Measurements from ENCODE around the gene ASB14.
"Not testable (repeated sequence)": the region's sequence is repeated elsewhere in the genome, so short reads cannot be mapped to it uniquely, and the experiment has no call there.

The ASB14 gene

DNA sequence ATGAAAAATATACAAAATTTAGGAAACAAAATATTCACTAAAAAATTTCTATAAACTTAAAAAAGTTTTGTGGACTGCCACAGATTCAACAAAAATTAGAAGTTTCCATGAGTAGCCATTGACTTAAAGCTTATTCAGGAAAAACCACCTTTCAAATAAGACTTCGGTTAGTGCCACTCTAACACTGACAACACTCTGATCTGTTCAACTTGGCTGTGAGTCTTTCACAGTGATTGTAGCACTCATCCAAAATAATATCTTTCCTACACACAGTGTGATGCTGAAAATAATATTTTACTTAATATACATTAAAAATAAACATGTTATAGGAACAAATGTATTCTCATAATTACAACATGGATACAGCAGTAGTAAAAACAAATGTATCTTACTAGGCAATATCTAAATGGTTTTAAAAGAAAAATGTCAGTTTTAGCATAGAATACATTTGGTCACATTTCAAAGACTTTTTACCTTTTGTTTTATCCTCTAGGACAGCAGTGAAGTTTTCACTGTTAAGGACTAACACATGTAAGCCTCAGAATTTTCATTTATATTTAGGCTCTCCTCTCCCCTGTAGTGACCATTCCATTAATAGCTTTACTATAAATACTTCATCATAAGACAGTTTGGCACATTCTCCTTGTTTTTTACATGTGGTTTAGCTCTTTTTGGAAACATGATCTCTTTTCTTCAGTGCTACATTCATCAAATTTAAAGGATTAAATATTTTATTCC, at the start of gene ASB14:
Gene ASB14, minus strand, starts transcription at position 527 of the 738 bp plus-strand sequence. CDS start 652 bp downstream, outside the sequence.
- DNase-seq (ENCODE audit: low read depth in 1 of 2, low spot score in 1 of 2) = no peak

DNA sequence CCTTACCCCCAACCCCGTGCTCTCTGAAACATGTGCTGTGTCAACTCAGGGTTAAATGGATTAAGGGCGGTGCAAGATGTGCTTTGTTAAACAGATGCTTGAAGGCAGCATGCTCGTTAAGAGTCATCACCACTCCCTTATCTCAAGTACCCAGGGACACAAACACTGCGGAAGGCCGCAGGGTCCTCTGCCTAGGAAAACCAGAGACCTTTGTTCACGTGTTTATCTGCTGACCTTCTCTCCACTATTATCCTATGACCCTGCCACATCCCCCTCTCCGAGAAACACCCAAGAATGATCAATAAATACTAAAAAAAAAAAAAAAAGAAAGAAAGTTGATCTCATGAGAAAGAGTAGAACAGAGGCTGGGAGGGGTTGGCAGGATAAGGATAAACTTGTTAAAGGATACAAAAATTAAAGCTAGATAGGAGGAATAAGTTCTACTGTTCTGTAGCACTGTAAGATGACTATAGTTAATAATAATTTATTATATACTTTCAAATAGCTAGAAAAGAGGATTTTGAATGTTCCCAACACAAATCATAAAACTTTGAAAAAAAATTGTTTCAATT, 46.7 kb upstream of the ASB14 start:
- DNase-seq (ENCODE audit: low read depth in 1 of 2, low spot score in 1 of 2) = not testable (repeated sequence)

DNA sequence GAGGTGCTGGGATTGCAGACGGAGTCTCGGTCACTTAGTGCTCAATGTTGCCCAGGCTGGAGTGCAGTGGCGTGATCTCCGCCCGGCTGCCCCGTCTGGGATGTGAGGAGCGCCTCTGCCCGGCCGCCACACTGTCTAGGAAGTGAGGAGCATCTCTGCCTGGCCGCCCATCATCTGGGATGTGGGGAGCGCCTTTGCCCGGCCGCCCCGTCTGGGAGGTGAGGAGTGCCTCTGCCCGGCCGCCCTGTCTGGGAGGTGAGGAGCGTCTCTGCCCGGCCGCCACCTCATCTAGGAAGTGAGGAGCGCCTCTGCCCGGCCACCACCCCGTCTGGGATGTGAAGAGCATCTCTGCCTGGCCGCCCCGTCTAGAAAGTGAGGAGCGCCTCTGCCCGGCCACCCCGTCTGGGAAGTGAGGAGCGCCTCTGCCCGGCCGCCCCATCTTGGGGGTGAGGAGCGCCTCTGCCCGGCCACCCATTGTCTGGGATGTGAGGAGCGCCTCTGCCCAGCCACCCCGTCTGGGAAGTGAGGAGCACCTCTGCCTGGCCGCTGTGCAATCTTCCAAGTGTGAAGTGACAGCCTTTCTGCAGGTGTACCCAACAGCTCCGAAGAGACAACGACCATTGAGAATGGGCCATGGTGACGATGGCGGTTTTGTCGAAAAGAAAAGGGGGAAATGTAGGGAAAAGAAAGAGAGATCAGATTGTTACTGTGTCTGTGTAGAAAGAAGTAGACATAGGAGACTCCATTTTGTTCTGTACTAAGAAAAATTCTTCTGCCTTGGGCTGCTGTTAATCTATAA, 46.0 kb upstream of the ASB14 start:
- DNase-seq (ENCODE audit: low read depth in 1 of 2, low spot score in 1 of 2) = not testable (repeated sequence)

DNA sequence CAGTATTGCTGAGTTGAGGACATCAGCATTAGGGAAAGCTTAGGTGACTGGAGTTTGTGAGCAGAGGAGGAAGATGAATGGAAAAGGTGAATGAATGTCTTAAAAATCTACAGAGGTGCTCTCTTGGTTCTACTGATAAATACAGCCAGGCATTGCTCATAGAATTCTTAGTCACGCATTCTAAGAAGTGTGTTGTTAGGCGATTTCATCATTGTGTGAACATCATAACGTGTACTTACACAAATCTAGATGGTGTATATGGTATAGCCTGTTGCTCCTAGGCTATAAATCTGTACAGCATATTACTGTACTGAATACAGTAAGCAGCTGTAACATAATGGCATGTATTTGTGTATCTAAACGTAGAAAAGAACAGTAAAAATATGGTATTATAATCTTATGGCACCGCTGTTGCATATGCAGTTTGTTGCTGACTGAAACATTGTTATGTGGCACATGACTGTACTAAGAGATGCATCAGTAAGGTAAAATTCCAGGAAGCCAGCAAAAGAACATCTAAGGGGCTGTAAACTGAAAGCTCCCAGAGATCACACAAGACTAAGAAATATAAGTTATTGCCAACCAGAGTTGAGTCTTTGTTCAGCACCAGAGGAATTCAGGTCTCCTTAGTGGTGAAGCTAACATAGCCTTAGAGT, 42.9 kb upstream of the ASB14 start:
- DNase-seq (ENCODE audit: low read depth in 1 of 2, low spot score in 1 of 2) = no peak

DNA sequence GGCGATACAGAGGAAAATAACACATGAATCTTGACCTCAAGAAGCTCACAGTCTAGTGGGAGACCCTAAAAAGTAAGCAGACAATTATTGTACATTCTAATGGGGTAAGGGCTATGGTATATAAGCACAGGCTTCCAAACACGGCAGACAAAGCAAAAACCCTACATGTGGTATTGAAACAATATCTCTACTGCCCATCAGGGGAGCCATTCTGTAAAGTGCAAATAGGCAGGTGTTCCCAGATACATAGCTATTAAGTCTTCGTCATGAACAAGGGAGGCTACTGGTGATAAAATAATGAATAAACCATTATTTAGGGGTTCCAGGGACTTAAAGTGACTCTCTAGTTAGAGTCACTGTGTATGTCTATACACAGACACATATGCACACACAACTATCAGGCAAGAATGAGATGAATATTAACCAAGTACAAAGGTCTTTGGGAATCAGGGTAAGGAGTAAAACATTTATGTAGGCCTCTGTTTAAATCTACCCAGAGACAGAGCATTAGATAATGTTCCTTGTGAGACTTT, 38.7 kb upstream of the ASB14 start:
- DNase-seq (ENCODE audit: low read depth in 1 of 2, low spot score in 1 of 2) = no peak

DNA sequence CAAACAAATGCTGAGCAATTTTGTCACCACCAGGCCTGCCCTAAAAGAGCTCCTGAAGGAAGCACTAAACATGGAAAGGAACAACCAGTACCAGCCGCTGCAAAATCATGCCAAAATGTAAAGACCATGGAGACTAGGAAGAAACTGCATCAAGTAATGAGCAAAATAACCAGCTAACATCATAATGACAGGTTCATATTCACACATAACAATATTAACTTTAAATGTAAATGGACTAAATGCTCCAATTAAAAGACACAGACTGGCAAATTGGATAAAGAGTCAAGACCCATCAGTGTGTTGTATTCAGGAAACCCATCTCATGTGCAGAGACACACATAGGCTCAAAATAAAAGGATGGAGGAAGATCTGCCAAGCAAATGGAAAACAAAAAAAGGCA, 34.0 kb upstream of the ASB14 start:
- DNase-seq (ENCODE audit: low read depth in 1 of 2, low spot score in 1 of 2) = not testable (repeated sequence)

DNA sequence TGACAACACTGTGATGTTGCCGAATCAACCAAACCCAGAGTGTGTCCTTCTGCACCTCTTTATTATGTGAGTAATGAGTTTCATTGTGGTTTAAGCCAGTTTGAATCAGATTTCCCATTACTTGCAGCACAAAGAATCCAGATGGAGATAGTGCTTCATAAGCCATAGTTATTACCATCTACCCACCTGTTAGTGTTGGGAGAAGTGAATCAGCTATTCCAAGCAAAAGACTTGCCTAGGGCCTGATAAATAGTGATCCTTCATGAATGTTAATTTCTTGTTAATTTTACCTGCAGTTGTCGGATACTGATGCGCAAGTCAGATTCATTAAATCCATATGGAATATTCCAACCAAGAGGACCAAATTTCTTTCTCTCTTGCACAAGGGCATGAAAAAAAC, 21.7 kb upstream of the ASB14 start:
- no peak for DNase-seq (ENCODE audit: low read depth in 1 of 2, low spot score in 1 of 2)

DNA sequence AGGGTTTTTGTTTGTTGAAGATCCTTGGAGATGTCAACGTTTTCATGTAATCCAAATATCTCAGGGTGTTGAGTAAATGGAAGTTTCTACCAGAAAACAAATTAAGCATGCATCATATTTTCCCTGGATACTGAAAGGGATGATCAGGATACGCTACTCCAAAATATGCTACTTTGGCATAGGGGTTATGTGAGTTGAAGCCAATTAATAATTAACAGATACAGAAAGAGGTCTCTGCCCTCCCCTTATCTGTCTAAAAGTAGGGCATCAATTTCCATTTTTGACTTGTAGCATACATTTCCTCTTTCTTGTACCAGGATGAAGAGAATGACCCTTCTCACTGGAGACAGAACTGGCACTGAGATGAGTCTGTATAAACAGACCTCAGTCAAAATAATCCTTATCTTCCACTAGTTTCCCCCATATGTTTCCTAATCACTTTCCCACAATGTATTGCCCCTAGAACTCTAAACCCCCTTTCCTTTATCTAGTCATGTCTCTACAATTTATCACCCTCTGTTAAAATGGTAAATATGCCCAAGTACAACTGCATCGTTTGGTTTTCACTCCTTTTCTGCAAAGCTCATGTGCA, 17.4 kb upstream of the ASB14 start:
- no peak for DNase-seq (ENCODE audit: low read depth in 1 of 2, low spot score in 1 of 2)

DNA sequence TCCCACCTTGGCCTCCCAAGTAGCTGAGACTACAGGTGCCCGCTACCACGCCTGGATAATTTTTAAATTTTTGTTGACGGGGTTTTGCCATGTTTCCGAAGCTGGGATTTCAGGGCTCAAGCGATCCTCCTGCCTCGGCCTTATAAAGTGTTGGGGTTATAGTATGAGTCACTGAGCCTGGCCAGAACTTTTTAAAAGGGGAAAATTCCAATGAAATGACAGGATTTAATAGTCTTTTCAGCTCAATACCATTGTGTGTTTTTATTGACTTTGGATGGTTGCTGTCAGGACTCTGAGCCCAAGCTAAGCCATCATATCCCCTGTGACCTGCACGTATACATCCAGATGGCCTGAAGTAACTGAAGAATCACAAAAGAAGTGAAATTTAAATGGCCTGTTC, 11.0 kb upstream of the ASB14 start:
- not testable (repeated sequence) for DNase-seq (ENCODE audit: low read depth in 1 of 2, low spot score in 1 of 2)

DNA sequence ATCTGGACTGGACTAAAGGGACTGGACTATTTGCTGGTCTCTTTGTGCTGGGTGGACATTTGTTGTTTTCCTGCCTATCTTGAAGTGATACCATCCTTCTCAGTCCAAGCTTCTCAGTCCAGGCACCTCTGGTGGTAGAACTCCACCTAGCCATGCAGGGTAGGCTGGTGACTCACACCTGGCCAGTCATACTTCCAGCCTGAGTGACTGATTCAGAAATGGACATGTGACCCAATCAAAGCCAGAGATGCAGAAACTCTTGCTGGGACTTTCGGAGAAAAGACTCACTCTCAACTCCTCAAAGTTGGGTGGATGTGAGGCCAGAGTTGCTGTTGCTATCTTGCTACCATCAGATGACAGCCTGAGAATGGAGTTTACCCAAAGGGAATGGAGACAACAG, 5.6 kb upstream of the ASB14 start:
- no peak for DNase-seq (ENCODE audit: low read depth in 1 of 2, low spot score in 1 of 2)

DNA sequence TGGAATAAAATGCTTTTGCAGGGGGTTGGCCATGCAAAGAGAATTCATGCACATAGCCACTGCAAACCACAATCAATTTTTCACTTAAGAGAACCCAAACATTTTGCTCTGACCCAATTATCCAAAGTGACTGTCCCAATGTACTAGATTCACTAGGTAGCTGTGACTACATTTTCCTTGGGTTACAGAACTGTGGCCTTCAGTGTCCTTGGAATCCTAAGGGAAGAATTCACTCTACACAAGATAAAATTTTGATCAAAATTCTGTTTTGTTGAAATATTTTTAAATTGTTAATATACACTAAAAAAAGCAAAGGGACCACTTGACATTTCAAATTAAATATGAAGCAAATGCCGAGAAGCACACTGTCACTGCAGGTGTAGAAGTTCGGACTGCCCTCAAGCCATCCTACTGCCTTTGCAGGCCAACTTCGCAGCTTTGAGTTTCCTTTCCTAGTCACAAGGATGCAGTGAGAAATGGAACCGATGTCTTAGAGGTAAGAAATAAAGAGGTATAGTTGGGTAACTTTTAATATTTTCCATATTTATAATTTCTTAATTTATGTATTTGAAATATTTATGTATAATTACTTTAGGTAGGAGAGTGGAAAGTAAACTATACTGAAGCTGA, 527 bp upstream of the ASB14 start:
- no peak for DNase-seq (ENCODE audit: low read depth in 1 of 2, low spot score in 1 of 2)

DNA sequence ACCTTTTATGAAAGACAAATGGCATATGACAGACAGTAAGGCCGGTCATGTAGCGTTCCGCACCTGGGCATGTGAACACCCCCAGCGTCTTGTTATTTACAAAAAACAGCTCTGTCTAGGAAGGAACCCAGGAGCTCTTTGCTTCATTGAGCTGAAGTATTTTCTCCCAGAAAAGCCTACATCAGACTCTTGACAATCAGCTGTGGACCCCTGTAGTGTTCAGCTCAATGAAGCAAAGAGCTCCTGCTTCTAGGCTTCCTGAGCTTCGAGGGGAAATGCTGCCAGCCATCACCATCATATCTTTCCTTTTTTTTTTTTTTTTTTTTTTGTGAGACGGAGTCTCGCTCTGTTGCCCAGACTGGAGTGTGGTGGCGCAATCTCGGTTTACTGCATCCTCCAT, 4.1 kb downstream of the ASB14 start:
- DNase-seq (ENCODE audit: low read depth in 1 of 2, low spot score in 1 of 2) = no peak

DNA sequence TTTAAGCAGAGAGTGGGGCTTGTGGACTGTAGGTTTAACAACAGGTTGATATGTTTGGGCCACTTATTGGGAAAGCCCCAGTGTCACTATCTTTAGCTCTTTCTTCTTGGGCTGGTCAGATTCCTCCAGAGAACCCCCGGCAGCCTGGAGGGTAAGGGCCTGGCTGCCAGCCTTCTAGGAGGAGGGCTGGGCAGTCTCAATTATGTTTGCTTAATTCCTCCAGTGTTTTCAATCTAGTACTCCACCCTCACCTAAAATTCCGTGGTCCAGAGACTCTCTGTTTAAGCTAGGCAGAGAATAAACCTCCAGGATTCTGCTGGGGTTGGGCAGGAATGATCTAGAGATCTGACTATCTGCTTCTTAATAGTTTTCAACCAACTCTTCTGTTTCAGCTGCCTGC, 5.3 kb downstream of the ASB14 start:
- no peak for DNase-seq (ENCODE audit: low read depth in 1 of 2, low spot score in 1 of 2)

DNA sequence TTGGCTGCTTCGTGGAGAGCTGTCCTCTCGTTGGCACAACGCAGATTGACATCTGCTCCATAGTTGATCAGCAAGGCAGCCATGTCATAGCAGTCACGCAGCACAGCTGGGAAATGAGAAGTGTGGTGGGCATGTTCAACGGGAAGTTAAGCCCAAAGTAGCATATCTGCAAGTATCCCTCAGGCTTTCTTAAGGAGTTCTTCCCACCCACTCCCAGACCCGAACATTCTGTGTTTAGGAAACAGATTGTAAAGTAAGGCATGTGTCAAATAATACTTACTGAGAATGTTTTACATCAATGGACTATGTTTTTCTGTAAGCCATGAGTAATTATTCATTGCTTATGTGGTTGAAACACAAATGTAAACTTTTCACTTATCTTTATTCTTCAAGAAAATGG, 9.2 kb downstream of the ASB14 start:
- DNase-seq (ENCODE audit: low read depth in 1 of 2, low spot score in 1 of 2) = no peak

DNA sequence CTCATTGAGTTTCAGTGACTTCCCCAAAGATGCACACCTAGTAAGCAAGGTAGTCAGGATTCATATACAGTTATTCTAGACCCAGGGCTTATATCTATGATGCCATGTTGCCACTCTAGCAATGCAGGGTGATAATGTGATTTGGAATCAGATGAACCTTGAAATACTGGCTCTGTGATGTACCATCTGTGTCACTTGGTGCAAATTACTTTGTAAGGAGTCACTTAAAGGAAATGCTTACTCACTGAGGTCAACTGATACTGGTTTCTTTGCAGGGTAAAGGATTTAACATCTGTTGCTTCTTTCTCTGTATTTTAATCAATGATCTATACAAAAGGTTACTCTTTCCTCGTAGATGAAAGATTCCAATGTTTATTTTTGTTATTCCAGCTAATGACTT, 10.8 kb downstream of the ASB14 start:
- no peak for DNase-seq (ENCODE audit: low read depth in 1 of 2, low spot score in 1 of 2)

DNA sequence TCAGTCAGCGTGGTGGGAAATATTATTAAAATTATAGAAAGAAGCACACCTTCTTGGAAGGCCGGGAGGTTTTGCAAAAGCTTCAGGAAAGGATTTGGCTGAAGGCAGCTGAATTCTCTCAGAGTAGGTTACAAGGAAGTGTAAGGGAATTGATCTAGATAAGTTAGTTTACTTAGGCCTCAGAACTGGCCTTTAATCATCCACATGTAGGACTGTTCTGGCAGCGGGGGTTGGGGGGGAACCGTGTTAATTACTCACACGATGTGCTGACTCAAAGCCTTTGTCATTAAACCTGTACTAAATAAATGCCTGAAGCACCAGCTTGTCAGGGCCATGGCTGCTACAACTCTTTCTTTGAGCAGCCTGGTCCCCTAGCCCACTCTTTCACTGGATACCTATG, 12.8 kb downstream of the ASB14 start:
- DNase-seq (ENCODE audit: low read depth in 1 of 2, low spot score in 1 of 2) = no peak

DNA sequence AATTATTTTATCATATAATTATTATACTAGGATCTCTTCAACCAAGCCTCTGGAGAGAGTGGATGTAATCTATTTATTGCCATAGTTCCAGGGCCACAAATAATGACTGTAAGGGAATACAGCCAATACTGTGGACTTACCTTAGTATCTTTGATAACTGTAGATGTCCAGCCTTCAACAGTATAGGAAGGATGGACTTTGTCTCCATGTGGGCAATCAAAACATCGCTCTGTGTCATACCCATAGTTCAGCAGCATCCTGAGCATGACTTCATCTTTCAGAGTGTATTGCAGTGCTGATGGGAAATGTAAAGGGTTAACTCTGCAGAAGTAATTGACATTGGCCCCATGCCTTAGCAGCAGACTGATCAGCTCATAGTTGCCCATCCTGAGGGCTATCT, 14.2 kb downstream of the ASB14 start:
- no peak for DNase-seq (ENCODE audit: low read depth in 1 of 2, low spot score in 1 of 2)

DNA sequence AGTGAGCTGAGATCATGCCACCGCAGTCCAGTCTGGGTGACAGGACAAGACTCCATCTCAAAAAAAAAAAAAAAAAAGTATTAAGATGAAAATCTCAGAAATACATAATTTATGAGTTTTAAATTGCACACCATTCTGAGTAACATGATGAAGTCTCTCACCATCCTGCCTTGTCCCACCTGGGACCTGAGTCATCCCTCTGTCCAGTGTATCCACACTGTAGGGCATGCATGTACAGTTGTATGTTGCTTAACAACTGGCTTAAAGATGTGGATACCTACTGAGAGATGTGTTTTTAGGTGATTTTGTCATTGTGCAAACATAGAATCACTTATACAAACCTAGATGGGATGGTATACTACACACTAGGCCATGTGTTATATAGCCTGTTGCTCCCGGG, 17.1 kb downstream of the ASB14 start:
- DNase-seq (ENCODE audit: low read depth in 1 of 2, low spot score in 1 of 2) = no peak

DNA sequence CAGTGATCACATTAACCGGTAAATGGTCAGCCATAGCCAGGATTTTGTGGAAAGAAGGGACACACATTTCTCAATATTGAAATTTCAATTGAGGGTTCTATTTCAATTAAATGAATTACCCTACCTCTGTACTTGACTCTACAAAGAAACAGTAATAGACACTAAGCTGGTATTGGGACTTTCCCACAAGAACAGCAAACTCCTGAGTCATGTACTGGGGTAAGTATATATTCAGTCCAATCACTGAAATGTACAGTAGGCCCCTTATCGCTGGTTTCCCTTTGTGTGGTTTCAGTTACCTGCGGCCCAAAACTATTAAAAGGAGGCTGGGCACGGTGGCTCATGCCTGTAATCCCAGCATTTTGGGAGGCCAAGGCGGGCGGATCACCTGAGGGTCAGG, 17.6 kb downstream of the ASB14 start:
- no peak for DNase-seq (ENCODE audit: low read depth in 1 of 2, low spot score in 1 of 2)

DNA sequence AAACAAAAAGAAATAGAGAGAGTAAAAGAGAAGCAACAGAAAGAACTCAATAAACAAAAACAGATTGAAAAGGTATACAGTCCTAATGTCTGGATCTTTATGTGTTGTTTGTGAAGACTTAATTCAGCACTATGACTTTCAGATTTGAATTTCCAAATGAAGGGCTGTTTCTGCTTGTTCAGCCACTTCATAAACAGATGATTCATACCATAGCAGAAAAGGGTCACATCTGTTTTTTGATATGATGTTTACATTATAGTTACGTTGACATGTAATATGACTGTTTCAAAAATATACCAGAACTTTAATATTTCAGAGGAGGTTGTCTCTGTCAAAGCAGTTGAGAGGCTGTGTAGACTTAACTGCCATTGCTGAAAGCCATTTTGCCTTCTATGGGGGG, 24.1 kb downstream of the ASB14 start:
- no peak for DNase-seq (ENCODE audit: low read depth in 1 of 2, low spot score in 1 of 2)

DNA sequence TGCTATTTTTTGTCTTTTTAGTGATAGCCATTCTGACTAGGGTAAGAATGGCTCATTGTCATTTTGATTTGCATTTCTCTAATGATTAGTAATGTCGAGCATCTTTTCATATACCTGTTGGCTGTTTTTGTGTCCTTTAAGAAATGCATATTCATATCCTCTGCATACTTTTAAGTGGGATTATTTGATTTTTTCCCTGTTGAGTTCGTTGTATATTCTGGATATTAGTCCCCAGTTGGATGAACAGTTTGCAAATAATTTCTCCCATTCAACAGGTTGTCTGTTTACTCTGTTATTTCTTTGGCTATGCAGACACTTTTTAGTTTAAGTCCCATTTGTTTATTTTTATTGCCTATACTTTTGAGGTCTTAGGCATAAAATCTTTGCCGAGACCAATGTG, 30.6 kb downstream of the ASB14 start:
- DNase-seq (ENCODE audit: low read depth in 1 of 2, low spot score in 1 of 2) = no peak
